GM23338 (cell line): ENCODE measurements around the gene EPSTI1. TPM values are rescaled to one million over a fixed set of nuclear protein-coding genes. Genes with fewer than 3 reads are reported as not detected.

ENCODE experiments used
- ATAC-seq: fragments of 200-7000 bp; cut with Tn5 transposase; 3 replicates; pipeline ENCODE4 v1.9.1; 2020
- DNase-seq: peaks from one replicate; pipeline ENCODE4 v3.0.0-alpha.2; 2015; ENCODE audit warnings: low spot score
- H2AFZ ChIP-seq: fragments of 200-600 bp; sonication (generic); 2 replicates; pipeline ENCODE4 v1.8.0; 2016; ENCODE audit warnings: antibody characterized with exemption, mild to moderate bottlenecking, moderate library complexity
- H3F3A ChIP-seq: fragments of 200-600 bp; sonication (generic); replicated peaks from 2 replicates; pipeline ENCODE4 v1.8.0; 2017; ENCODE audit warnings: antibody characterized with exemption, mixed run types, low read depth
- H3K27ac ChIP-seq: fragments of 200-600 bp; sonication (generic); 2 replicates; pipeline ENCODE4 v1.6.1; 2016; ENCODE audit warnings: low read depth
- H3K27me3 ChIP-seq: fragments of 200-600 bp; sonication (generic); 2 replicates; pipeline ENCODE4 v1.8.0; 2016; ENCODE audit warnings: mild to moderate bottlenecking, mixed run types, moderate library complexity; ENCODE audit not compliant: insufficient read depth
- H3K36me3 ChIP-seq: fragments of 200-600 bp; sonication (generic); 2 replicates; pipeline ENCODE4 v1.8.0; 2016; ENCODE audit warnings: mild to moderate bottlenecking; ENCODE audit not compliant: insufficient read depth
- H3K4me1 ChIP-seq: fragments of 200-600 bp; sonication (generic); 2 replicates; pipeline ENCODE4 v1.8.0; 2016; ENCODE audit warnings: mild to moderate bottlenecking, moderate library complexity; ENCODE audit not compliant: insufficient read depth
- H3K4me2 ChIP-seq: fragments of 200-600 bp; sonication (generic); 2 replicates; pipeline ENCODE4 v1.7.1; 2017; ENCODE audit warnings: mixed run types
- H3K4me3 ChIP-seq: fragments of 200-600 bp; sonication (generic); 2 replicates; pipeline ENCODE4 v1.6.1; 2016; ENCODE audit warnings: mixed run types
- H3K79me2 ChIP-seq: fragments of 200-600 bp; sonication (generic); replicated peaks from 2 replicates; pipeline ENCODE4 v1.8.0; 2017; ENCODE audit warnings: mild to moderate bottlenecking; ENCODE audit not compliant: insufficient read depth
- H3K9me2 ChIP-seq: fragments of 200-600 bp; sonication (generic); 2 replicates; pipeline ENCODE4 v1.8.0; 2017; ENCODE audit not compliant: insufficient read depth
- H4K20me1 ChIP-seq: fragments of 200-600 bp; sonication (generic); replicated peaks from 2 replicates; pipeline ENCODE4 v1.8.0; 2017; ENCODE audit warnings: mild to moderate bottlenecking; ENCODE audit not compliant: insufficient read depth
- H3K27ac Mint-ChIP-seq: 2 replicates; pipeline ENCODE4 v1.8.0; 2020; ENCODE audit warnings: inconsistent platforms, mild to moderate bottlenecking, moderate library complexity, mixed read lengths
- H3K27me3 Mint-ChIP-seq: 3 replicates; pipeline ENCODE4 v1.8.0; 2022; ENCODE audit warnings: low read depth, mild to moderate bottlenecking, moderate library complexity, mixed read lengths, inconsistent platforms; ENCODE audit not compliant: insufficient read depth, poor library complexity
- H3K36me3 Mint-ChIP-seq: 3 replicates; pipeline ENCODE4 v1.8.0; 2021; ENCODE audit warnings: low read depth, mild to moderate bottlenecking, inconsistent platforms, moderate library complexity, mixed read lengths
- H3K4me1 Mint-ChIP-seq: 3 replicates; pipeline ENCODE4 v1.8.0; 2020; ENCODE audit warnings: mild to moderate bottlenecking, inconsistent platforms, mixed read lengths
- H3K4me3 Mint-ChIP-seq: 3 replicates; pipeline ENCODE4 v1.8.0; 2021; ENCODE audit warnings: moderate library complexity, mild to moderate bottlenecking, inconsistent platforms, mixed read lengths
- H3K9me3 Mint-ChIP-seq: 3 replicates; pipeline ENCODE4 v1.8.0; 2020; ENCODE audit warnings: moderate library complexity, mild to moderate bottlenecking, inconsistent platforms, mixed read lengths
- CREB1 ChIP-seq: fragments of 250-450 bp; sonication (Bioruptor Pico); IDR thresholded peaks from 2 replicates; pipeline ENCODE4 v1.5.0; 2020; ENCODE audit warnings: low read depth, mild to moderate bottlenecking, moderate library complexity
- ETS1 ChIP-seq: IDR thresholded peaks from 2 replicates; pipeline ENCODE4 v1.6.1; 2016; ENCODE audit warnings: antibody characterized with exemption
- EZH2 ChIP-seq: fragments of 200-600 bp; sonication (generic); IDR thresholded peaks from one replicate; pipeline ENCODE4 v1.8.0; 2017; ENCODE audit warnings: antibody characterized with exemption, mild to moderate bottlenecking, low read depth; ENCODE audit not compliant: unreplicated experiment
- EZH2phosphoT487 ChIP-seq: fragments of 200-600 bp; sonication (generic); IDR thresholded peaks from one replicate; pipeline ENCODE4 v1.8.1; 2018; ENCODE audit warnings: antibody characterized with exemption; ENCODE audit not compliant: unreplicated experiment
- JUNB ChIP-seq: IDR thresholded peaks from one replicate; pipeline ENCODE4 v1.6.1; 2016; ENCODE audit warnings: antibody characterized with exemption; ENCODE audit not compliant: unreplicated experiment
- NANOG ChIP-seq: IDR thresholded peaks from 2 replicates; pipeline ENCODE4 v1.6.1; 2016; ENCODE audit warnings: antibody characterized with exemption, borderline replicate concordance
- POLR2AphosphoS5 ChIP-seq: IDR thresholded peaks from 2 replicates; pipeline ENCODE4 v1.6.1; 2016; ENCODE audit warnings: antibody characterized with exemption, low read depth
- REST ChIP-seq: IDR thresholded peaks from one replicate; pipeline ENCODE4 v1.6.1; 2018; ENCODE audit warnings: antibody characterized with exemption; ENCODE audit not compliant: unreplicated experiment
- STAT1 ChIP-seq: IDR thresholded peaks from one replicate; pipeline ENCODE4 v1.6.1; 2016; ENCODE audit warnings: antibody characterized with exemption; ENCODE audit not compliant: unreplicated experiment
- ZNF114 ChIP-seq: fragments of 250-450 bp; sonication (Bioruptor Pico); IDR thresholded peaks from 2 replicates; pipeline ENCODE4 v1.5.0; 2020; ENCODE audit warnings: mild to moderate bottlenecking, moderate library complexity
- ZNF331 ChIP-seq: fragments of 250-450 bp; sonication (Bioruptor Pico); IDR thresholded peaks from 2 replicates; pipeline ENCODE4 v1.5.0; 2020; ENCODE audit warnings: low read depth, mild to moderate bottlenecking, moderate library complexity
- ZNF462 ChIP-seq: fragments of 250-450 bp; sonication (Bioruptor Pico); IDR thresholded peaks from 2 replicates; pipeline ENCODE4 v1.5.0; 2020; ENCODE audit warnings: mild to moderate bottlenecking, moderate library complexity
- polyA plus RNA-seq: library from polyadenylated mRNA; unstranded; fragments of >200 nt; fragmentation: Nextera tagmentation; extraction: Ambion mirVana; gene quantifications from 2 replicates; pipeline ENCODE4 v1.2.1, GENCODE V29; 2016
- total RNA-seq: library from RNA; depleted of rRNA; stranded (reverse); fragments of >200 nt; shearing (Covaris generic); gene quantifications from 2 replicates; pipeline ENCODE4 v1.2.3, GENCODE V29; 2014
- TF ChIP-seq, protein P1 (sequence below), 2 experiments: fragments of 200-600 bp in 1 of 2; sonication (generic) in 1 of 2; conservative IDR thresholded peaks; 2 replicates each; pipeline versions ENCODE4 v1.5.1 to v1.6.1; 2016 to 2017; ENCODE audit warnings: antibody characterized with exemption in 2 of 2, low read depth in 2 of 2, mild to moderate bottlenecking in 2 of 2, moderate library complexity in 1 of 2

EPSTI1 gene
- total and polyA plus RNA-seq, 2 experiments from 2014 or later = 0.10 to 0.68 TPM

DNA sequence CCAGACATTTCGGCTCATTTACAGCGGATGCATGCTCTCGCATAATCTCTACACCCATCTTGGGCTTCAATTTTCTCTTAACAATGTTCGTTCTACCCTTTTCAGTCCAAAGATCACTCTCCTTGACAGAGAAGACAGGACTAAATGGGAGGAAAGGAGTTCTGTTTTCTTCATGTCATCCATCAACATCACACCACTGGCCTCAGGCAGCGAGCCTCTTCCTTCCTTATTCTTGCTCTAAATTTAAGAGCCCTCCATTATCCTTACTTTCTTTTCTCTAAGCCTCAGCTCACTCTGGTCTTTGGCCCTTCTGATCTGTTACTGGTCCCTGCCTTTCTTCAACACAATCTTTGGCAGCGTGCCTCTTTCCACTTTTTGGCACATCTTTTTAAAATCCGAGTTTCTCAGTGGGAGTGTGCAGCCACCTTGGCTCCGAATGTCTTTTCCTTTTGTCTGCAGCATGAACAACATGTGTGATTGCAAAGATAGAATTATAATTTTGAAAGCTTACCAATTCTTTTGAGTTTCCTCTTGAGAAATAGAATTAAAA is 111.9 kb downstream of the EPSTI1 start:
- H3K36me3 Mint-ChIP-seq = peaks cover 3% of the 10 kb centered on the region; the same call in 2 of the 3 replicates

More for the DNA sequence above, 111.9 kb downstream of the EPSTI1 start:
- peaks cover 2% of the 10 kb centered on the region; the same call in 1 of the 3 replicates for H3K9me3 Mint-ChIP-seq
- Histone ChIP-seq H3K36me3 (no peaks in the 10 kb centered on the region), H3K4me3 (no peak overlapping the region), H3K4me2 (no peak overlapping the region), H3K27ac (no peak overlapping the region), H3F3A (no peaks in the 10 kb centered on the region), H3K4me1 (peaks cover 26% of the 10 kb centered on the region), H3K79me2 (no peaks in the 10 kb centered on the region), H4K20me1 (no peaks in the 10 kb centered on the region), H3K27me3 (no peaks in the 10 kb centered on the region), H3K9me2 (no peaks in the 10 kb centered on the region), H2AFZ (peak overlapping the region; percentile 5; the same call in 1 of the 2 replicates)
- TF ChIP-seq NANOG (no peak), JUNB (no peak), EZH2phosphoT487 (no peak), STAT1 (no peak), CREB1 (CRISPR knock-in tag) (no peak), ZNF114 (no peak), EZH2 (no peak), ETS1 (no peak), REST (no peak), ZNF331 (CRISPR knock-in tag) (no peak), ZNF462 (no peak), POLR2AphosphoS5 (no peak)
- TF ChIP-seq, protein P1, sequence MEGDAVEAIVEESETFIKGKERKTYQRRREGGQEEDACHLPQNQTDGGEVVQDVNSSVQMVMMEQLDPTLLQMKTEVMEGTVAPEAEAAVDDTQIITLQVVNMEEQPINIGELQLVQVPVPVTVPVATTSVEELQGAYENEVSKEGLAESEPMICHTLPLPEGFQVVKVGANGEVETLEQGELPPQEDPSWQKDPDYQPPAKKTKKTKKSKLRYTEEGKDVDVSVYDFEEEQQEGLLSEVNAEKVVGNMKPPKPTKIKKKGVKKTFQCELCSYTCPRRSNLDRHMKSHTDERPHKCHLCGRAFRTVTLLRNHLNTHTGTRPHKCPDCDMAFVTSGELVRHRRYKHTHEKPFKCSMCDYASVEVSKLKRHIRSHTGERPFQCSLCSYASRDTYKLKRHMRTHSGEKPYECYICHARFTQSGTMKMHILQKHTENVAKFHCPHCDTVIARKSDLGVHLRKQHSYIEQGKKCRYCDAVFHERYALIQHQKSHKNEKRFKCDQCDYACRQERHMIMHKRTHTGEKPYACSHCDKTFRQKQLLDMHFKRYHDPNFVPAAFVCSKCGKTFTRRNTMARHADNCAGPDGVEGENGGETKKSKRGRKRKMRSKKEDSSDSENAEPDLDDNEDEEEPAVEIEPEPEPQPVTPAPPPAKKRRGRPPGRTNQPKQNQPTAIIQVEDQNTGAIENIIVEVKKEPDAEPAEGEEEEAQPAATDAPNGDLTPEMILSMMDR (conservative IDR thresholded peaks at IDR 0.05; ENCODE audit: low read depth in 2 of 2) = no peak
- H3K27ac Mint-ChIP-seq = no peak overlapping the region
- DNase-seq (no peak), ATAC-seq (no peak)
- H3K4me3 Mint-ChIP-seq = no peak overlapping the region
- peaks cover 10% of the 10 kb centered on the region for H3K27me3 Mint-ChIP-seq
- peaks cover 54% of the 10 kb centered on the region for H3K4me1 Mint-ChIP-seq
